Activated T-cell treated with anti-CD3 and anti-CD28 coated beads, Interleukin-2, amount 50 U/mL, for 48 hours (primary cell): ENCODE data around the gene DAD1.
"Not testable (repeated sequence)": the region's sequence is repeated elsewhere in the genome, so short reads cannot be mapped to it uniquely, and the experiment has no call there.

ENCODE experiments used
- DNase-seq, 2 experiments: peaks; one replicate each; pipeline ENCODE4 v3.0.0-alpha.2; 2020

The DAD1 gene

DNA sequence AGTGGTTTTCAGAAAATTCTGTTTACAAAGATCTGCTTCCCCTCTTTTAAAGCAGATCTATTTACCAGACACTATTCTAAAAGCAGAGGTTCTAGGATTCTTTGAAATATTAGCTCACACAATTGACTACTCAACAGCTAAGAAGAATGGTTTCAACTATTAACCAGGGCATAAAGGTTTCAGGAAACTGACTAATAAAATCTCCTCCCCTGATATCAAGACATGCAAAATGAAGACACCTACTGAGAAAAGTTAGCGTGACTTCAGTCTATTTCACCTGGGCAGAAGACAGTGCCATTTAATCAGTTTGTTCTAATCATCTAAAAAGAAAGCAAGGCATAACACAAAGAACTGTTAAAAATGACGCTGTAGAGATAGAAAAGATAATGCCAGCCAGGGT, 22.2 kb downstream of the DAD1 start:
- DNase-seq = no peak

DNA sequence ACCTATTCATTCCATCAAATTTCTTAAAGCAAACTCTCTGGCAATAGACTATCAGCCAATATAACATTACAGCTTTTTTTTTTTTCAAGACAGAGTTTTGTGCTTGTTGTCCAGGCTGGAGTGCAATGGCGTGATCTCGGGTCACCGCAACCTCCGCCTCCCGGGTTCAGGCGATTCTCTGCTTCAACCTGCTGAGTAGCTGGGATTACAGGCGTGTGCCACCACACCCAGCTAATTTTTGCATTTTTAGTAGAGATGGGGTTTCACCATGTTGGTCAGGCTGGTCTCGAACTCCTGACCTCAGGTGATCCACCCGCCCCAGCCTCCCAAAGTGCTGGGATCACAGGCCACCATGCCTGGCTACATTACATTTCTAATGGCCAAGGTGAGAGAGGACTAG, 22.8 kb downstream of the DAD1 start:
- not testable (repeated sequence) for DNase-seq

DNA sequence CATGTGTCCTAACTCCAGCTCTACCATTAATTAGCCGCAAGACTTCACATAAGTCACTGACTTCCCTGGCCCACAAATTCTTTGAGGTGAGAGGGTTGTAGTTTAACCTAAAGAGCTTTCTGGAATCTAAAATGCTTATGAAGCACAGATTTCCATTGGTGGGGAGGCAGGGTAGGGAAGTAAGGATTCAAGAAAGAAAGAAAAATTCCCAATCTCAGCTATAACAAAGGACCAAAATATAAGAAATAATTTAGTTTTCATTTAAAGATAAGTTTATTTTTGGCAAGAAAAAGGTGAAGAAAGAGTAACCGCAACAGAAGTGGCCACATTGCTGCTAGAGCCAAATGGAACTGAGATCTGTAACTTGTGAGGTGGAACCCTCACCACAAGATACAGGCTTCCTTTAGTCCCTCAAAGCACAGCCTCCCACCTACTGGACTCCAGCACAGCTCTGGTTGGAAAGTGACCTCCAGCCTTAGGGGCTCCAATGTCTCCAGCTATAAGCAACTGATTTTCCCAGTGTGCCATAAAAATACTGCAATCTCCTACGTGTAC, 23.6 kb downstream of the DAD1 start:
- DNase-seq = peak in 1 of 2 experiments; percentile 48

DNA sequence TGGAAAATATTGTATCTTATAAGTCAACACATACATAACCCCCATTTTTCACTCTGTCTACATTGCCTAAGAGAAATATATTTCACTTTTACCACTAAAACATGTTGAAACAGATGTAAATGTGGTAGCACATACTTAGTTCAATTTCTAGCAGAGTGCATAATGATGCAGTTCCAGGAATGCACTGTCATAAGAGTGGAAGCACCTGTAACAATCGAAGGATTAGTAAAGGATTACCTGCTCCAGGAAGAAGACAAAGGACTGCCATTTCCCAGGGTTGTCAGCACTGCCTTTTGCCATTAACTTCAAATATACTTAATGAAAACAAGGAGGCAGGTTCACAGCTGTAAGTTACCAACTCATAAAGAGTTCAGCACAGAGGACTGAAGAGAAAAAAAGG, 24.6 kb downstream of the DAD1 start:
- no peak for DNase-seq

DNA sequence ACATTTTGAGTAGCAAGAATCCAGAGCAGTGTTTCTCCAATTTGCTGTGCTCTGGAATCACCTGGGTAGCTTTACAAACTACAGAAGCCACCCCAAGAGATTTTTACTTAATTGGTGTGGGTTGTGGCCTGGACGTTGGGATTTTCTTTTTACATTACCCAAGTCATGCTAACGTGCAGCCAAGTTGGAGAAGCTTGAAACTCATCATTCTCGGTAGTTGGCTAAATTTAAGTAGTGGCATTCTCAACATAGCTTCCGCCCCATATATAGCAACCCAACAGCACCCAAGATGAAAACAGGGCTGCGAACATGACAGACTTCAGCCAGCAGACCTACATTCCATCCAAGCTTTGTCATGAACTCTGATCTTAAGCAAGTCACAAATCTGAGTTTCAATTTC, 25.0 kb downstream of the DAD1 start:
- DNase-seq = no peak

DNA sequence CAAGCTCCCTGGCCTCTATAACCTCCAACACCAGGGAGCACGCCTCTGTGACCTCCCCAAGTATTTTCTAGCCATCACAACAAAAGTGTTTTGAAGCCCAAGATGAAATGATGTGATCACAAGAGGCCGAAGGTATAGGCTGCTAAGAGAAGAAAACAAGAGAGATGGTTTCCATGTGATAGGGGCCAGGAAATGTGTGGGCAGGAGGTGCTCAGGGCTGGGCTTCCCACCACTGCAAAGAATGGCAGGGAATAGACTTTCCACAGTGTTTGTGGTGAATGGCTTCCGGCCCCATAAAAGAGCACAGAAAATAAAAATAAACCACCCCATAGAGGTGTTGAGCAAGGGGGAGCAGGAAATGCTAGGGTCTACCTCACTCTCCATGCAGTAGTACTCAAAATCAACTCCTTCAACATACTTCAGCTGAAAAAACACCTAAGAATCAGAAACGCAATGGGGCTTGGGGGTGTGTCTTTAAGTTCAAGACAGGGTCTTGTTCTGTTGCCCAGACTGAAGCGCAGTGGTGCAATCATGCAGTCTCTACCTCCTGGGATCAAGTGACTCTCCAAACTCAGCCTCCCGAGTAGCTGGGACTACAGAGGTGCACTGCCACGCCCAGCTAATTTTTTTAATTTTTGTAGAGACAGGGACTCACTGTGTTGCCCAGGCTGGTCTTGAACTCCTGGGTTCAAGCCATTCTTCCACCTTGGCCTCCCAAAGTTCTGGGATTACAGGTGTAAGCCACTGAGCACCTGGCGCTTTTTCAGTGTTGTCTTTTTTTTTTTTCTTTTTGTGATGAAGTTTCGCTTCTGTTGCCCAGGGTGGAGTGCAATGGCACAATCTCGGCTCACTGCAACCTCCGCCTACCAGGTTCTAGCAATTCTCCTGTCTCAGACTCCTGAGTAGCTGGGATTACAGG, 27.1 kb downstream of the DAD1 start:
- peak; percentile 70 to 76 for DNase-seq

DNA sequence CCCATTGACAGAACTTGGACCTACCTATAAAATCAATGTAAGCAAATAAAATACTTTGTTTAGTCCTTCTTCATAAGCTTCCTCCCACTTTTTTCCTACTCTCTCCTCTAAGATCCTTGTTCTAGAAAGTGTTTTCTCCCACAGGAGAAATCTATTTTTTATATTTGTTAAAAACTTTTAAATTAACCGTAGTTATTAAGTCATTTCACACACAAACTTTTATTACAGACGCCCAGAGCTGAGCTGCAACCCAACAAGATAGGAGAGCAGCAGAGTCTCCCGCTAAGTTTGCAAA, 27.7 kb downstream of the DAD1 start:
- DNase-seq = no peak

DNA sequence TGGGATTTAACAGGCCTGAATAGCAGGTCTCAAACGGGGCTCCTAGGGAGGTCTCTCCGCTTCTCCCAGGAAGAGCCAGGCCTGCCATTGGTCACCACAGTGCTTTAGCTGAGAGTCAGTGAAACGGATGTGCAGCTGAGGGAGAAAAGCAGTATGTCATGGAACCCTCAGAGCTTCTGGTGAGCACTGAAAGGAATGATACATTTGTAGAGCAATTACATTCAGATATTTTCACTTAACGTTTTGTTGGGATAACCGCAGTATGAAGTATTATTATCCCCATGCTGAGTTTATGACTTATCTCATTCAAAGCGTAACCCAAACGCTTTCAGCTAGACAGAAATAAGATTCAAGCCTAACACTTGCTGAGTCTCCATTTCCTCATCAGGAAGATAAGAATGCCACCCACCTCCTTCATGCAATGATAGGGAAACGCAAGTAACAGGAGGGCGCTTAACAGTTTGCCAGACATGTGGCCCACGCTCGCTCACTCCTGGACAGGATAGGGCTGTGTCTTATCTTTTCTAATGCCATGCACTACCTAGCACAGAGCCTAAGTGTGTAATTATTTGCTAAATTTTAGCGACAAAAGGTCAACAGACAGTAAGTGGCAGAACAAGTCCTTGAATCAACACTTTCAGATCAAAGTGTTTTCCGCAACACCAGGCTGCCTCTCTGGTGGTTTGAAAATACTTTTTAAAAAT, 28.2 kb downstream of the DAD1 start:
- DNase-seq = peak; percentile 70 to 72

DNA sequence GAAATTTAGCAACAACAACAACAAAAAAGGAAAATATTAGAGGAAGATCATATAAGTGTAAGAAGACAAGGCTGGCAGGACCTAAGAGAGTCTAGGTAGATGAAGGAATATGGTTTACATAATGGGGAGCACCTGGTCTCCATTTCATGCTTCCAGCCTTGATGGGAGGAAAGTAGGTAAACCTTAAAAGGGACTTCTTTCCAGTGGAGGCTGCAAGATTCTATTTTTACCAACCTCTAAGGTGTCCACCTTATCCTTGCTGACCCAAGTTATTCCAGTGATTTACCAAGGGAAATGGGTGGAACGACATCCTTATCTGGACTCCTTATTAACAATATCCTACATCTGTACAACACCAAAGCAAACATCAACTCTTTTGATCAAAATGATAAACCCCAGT, 30.0 kb downstream of the DAD1 start:
- DNase-seq = no peak

DNA sequence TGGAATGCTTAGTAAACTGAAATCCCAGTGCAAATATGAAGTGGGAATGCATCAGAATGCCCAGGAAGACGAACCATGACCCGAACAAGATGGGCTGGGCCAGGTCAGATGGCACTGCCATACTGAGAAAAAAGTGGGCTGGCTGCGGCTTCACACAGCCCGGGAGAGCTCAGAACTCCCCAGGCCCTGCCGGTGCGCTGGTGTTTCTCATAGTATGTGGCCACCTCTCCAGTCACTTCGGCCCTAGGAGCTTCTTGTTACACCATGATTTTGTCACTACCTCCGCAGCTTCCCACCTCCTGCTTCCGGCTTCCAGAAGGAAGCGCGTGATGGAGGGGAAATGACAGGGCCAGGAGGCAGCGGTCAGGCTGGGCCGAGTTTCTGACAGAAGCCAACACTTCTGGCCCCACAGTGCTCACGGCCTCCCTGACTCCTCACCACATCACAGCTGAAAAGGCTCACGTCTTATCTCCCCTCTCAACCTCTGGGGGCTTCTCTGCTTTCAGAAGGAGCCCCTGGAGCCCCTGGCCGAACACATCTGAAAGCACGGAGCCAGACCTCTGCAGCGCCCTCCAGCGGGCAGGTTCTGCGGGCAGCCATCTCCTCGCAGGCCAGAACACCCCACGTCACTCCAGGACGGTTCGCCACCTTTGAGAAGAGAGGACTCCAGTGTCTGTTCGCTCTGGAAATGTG, 30.7 kb downstream of the DAD1 start:
- DNase-seq = peak; percentile 84 to 86

DNA sequence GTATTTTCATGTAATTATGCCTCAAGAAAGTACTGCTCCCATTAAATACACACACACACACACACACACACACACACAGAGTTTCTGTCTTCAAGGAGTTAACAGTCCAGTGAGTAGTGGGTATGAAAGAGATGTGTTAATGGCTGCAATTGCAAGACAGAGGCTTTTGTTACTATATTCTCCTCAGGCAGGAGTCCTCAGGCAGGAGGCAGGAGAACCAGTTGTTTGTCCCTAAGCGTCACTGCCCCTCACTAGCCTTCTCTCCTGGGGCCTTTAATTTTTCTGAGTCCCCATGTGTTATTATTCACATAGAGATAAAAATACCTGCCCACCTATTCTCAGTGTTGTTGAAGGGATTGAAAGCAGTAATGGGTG, 31.2 kb downstream of the DAD1 start:
- peak in 1 of 2 experiments; percentile 47 for DNase-seq

DNA sequence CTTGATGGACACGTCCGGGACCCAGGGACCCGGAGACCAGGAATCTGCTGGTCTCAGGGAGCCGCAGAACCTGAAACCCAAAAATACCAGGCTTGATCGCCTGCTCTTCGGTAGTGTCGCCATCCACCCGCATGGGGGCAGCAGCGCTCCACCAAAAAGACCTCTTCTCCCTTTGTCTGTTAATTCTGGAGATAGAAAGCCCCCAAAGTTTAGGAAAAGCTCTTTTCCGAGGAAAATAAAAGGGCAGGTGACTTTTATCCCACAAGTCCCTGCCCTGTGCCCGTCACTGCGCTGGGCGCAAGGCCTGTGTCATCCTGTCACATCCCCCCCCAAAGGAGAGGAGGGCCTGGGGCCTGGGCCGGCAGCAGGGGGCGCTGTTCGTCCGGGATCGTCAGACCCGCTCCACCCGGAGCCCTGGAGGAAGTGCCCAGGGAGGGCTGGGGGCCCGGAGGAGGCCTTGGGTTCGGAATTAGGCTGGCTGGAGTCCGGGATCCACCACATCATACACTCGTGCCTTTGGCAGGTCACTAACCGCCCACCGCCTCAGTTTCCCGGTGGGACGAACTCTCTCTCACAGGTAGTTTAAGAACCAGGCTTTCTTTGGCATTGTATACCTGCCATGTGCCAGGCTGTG, 31.9 kb downstream of the DAD1 start:
- DNase-seq = peak; percentile 95 to 96

DNA sequence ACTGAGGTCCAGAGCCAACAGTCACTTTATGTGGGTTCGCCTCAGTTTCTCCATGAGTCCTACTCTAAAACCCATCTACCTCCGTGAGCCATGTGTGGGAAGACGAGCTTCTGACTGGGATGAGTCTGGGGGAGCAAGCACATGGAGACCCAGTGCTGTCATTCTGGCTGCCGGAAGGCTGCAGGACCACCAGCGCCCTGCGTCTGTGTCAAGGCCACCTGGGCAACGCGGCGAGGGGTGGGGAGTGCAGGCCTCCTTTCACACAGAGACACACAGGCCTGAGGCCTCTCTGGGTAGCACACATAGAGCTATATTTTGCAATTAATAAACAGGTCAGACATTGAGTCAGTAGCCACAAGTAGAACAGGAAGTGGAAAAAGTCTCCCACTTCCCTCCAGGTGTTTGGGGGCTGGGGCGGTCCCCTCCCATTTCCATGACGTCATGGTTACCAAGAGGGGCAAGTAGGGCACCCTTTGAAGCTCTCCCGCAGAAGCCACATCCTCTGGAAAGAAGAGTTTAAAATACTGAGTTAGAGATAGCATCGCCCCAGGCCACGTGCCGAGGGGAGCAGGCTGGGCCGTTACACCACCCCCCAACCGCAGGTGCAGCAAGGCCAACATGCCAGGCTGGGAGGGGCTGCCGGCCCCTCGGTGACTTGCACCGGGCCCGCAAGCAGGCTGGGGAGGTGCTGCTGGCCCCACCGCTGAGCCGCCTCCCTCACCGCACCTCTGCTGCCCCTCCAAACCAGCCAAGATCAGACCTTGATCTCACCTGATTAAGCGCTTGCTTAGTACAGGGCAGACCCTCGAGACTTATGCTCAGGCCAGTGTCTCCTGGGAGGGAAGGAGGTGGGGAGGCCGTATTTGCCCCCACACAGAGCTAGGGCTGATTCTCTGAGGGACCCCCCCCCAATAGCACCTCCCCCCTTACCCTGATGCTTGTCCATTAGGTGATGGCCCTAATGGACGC, 32.7 kb downstream of the DAD1 start:
- DNase-seq = peak; percentile 95

DNA sequence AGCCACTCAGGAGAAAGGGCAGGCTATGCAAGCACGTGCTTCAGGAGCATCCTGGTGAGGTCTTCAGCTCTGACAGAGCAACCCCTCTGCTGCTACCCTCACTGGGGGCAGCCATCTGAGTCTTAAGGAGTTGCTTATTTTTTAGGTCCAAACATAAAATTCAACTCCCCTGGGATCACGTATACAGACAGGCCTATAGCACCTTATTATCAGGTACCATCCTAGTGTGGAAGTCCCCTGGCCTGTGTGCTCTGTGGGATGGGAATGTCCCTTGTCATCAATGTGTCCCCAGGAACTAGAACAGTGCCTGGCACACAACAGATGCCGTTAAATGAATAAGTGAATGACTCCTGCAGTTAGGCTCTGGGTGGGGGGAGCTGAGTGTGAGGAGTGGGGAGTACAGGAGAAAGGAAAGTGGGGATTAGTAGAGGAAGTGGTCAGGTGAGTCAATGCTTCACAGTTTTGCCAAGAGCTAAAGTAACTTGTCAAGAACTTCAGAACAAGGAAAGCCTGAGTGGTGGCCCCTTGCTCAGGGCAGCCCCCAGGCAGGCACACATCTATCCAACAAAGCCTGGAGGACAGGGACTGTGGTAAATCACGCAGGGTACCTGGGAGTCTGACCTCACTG, 33.5 kb downstream of the DAD1 start:
- DNase-seq = peak in 1 of 2 experiments; percentile 83

DNA sequence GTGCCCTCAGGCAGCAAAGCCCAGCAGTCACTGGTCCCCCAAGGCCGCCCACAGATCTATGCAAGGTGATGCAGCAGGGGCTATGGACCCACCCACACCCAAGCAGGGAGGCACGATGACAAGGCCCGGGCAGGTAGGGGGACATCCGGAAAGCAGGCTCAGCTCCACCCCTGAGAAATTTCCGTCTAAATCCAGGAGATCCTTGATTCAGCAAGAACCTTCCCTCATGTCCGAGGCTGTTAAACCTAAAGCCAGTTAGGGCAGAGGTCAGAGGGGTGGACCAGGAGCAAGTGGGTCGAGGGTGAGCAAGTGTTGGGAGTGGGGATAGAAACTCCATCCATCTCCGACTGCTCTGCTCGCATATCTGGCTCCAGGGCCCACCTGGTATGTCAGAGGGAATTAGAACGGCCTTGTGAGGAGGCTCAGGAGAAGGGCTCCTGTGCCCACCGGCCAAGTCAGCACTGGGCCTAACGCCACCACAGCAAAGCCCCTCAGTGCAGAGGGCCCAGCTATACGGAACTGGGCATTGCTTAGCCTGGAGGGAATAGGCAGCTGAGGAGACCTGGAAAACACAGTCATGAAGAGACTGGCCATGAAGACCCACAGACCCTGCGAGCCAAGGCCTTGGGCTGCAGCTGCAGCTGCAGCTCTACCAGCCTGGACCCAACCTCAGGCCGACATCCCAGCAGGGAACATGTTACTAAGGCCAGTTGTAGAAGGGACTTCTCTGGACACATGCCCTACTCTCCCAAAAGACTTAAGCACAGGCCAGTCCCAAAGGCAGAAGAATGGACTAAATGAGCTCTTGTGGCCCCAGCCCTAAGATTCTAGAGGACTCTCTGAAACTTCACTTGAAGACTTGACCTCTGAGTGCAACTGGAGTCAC, 34.3 kb downstream of the DAD1 start:
- peak; percentile 72 to 73 for DNase-seq

DNA sequence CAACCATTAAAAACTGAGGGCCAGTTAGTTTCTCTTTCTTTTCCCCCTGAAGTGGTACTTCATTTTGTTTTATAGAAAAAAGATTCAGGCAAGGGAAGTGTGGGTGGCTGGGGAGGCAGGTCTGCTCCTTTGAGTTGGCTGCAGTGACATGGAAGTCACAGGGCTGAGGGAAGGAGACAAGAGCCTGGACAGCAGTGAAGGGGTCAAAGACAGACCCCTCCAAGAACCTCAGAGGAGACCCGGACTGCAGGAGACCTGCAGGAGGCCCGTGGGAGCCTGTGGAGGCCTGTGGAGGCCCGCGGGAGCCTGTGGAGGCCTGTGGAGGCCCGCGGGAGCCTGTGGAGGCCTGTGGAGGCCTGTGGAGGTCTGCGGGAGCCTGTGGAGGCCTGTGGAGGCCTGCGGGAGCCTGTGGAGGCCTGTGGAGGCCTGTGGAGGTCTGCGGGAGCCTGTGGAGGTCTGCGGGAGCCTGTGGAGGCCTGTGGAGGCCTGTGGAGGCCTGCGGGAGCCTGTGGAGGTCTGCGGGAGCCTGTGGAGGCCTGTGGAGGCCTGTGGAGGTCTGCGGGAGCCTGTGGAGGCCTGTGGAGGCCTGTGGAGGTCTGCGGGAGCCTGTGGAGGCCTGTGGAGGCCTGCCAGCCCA, 35.0 kb downstream of the DAD1 start:
- DNase-seq = peak; percentile 60 to 68

DNA sequence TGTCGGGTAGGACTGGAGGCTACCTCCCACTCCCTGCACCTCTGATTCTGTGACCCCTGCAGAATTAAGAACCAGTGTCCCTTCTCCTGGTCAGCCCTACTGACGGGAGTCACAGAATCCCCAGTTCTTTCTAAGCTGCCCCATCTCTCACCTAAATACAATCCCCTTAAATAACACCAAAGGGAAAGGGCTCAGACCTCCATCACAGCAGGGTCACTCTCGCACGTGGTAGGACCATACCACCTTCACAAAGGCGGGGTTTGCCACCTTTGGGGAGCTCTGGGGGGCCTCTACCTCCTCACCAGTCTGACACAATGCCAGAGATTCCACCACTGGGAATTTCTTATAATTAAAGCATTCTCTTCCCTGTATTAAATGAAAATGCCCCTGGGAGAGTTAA, 35.6 kb downstream of the DAD1 start:
- peak in 1 of 2 experiments; percentile 49 for DNase-seq

DNA sequence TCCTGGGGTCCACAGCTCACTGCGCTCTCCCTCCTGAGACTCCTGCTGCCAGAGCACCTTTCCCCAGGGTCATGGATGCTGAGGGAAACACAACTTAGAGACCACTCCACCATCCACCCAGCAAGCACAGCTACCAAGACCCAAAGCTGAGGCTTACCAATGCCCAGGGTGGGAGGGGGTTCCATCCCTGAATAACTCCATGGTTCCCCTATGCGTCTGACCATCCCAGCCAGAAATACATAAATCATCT, 36.3 kb downstream of the DAD1 start:
- no peak for DNase-seq

DNA sequence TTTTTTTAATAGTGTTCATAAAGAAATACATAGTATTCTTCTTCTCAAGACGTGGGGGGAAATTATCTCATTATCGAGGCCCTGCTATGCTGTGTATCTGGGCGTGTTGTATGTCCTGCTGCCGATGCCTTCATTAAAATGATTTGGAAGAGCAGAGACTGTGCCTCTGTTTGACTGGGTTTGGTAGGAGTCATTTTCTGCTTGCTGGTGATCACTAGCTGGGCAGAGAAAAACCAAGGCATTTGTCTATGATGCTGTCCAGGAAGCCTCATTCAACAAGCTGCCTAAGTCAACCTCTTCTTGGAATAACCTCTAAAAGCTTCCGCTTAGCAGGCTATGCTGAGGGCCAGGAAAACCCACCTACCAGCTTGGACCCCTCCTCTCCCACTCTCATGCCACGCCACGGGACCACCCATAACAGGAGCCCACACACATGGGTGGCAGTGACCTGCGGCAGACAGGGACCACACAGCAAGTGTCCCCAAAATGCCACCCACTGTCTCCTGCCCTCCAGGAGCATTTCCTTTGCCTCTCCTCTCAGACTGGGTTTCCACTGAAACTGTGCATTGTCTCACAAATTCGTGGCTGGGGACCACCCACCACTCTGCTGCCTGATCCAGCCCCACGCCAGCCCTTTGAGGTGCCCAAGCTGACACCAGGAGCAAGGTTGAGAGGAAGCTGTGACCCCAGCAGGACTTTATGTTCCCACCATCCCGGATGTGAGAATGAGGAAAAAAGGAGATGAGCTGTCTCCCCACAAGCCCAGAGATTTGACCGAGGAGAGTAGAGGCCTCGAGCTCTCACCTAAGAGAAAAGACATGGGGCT, 36.8 kb downstream of the DAD1 start:
- DNase-seq = peak; percentile 52 to 59
